ENCODE data around the gene ADCY10. TPM values are rescaled to one million over a fixed set of nuclear protein-coding genes. Genes with fewer than 3 reads are reported as not detected.

ADCY10 gene
- total and polyA plus RNA-seq, 2 donors (not counting 3 experiments of a cell fraction or from before 2014, with no cell fraction given), result not detected

DNA sequence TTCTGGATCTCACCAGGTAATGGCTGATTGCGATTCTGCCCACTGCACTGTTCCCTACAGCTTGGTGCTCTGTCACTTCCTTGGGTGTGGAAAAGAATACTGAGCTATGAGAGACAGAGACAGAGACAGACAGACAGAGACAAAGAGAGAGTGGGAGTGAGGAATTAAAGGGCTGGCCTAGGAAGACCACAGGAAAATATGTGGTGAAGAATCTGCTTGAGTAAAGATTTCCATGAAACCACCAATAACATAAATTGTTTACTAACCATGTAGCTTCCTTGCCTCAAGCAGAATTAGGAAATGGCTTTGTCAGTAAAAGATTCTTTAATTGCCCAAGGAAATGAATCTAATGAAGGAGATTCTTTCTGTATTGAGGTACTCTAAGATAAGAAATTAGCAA lies 137.8 kb downstream of the ADCY10 start:
- no TSS peak for BruUV-seq (replicated peaks)
- CTCF ChIA-PET, result interaction anchor here (1.7 to 3.1 kb wide), 3 partner anchors 10 to 306 kb away, joined by 6 to 10 read pairs (median 8); no protein-coding TSS in a partner anchor
- no peaks in the 10 kb centered on the region for H3K9me1 ChIP-seq (replicated peaks; ENCODE audit: control insufficient read depth, extremely low read depth, insufficient read depth, low read length)
- no peaks in the 10 kb centered on the region for H3K79me2 ChIP-seq (ENCODE audit: control insufficient read depth, insufficient read depth, low read length)
- H3K4me1 ChIP-seq (ENCODE audit: control insufficient read depth, extremely low read depth, insufficient read depth, low read length), result peaks cover 20% of the 10 kb centered on the region
- H4K20me1 ChIP-seq (replicated peaks; ENCODE audit: control insufficient read depth, extremely low read depth, insufficient read depth, low read length), result no peaks in the 10 kb centered on the region
- FAIRE-seq (peak; percentile 84), DNase-seq (ENCODE audit: low read depth, low spot score) (no peak)
- no peak overlapping the region for H3K4me2 ChIP-seq (ENCODE audit: insufficient read depth, low read length)
- no peak overlapping the region for H2AFZ ChIP-seq (ENCODE audit: low read depth, low read length)
- no peak overlapping the region for H3K4me3 ChIP-seq (replicated peaks in 1 of 3; ENCODE audit: insufficient read depth in 1 of 3, low read depth in 1 of 3, low read length in 3 of 3)
- H3K27ac ChIP-seq (ENCODE audit: insufficient read depth, low read depth, low read length), result no peak overlapping the region
- intact Hi-C loops (cut with micrococcal nuclease) (no loop called here), dilution Hi-C loops (cut with MboI; ENCODE audit: extremely low pct_ligation_motif_present, low sequenced_read_pairs) (no loop called here)
- POLR2A ChIA-PET, result interaction anchor here (0.6 kb wide), 1 partner anchor 21 kb away, joined by 6 read pairs; no protein-coding TSS in a partner anchor
- no peak for TF ChIP-seq EZH2 (IDR thresholded peaks at IDR 0.05; ENCODE audit: borderline replicate concordance, low read depth, low read length, severe bottlenecking)
- TF ChIP-seq GATA2 (IDR thresholded peaks at IDR 0.05; ENCODE audit: insufficient read depth, insufficient read length, low read depth, low read length), result no peak
- TF ChIP-seq, protein P1, sequence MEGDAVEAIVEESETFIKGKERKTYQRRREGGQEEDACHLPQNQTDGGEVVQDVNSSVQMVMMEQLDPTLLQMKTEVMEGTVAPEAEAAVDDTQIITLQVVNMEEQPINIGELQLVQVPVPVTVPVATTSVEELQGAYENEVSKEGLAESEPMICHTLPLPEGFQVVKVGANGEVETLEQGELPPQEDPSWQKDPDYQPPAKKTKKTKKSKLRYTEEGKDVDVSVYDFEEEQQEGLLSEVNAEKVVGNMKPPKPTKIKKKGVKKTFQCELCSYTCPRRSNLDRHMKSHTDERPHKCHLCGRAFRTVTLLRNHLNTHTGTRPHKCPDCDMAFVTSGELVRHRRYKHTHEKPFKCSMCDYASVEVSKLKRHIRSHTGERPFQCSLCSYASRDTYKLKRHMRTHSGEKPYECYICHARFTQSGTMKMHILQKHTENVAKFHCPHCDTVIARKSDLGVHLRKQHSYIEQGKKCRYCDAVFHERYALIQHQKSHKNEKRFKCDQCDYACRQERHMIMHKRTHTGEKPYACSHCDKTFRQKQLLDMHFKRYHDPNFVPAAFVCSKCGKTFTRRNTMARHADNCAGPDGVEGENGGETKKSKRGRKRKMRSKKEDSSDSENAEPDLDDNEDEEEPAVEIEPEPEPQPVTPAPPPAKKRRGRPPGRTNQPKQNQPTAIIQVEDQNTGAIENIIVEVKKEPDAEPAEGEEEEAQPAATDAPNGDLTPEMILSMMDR (IDR thresholded peaks at IDR 0.05; ENCODE audit: extremely low read depth in 1 of 2, insufficient read depth in 1 of 2, low read depth in 1 of 2, low read length in 2 of 2), result no peak
- no peak for TF ChIP-seq JUN (IDR thresholded peaks at IDR 0.05; ENCODE audit: borderline replicate concordance, insufficient read depth, insufficient read length, low read depth)
- TF ChIP-seq POLR2AphosphoS5 (IDR thresholded peaks at IDR 0.05; ENCODE audit: insufficient read depth, low read depth, low read length), result no peak
- TF ChIP-seq FOS (IDR thresholded peaks at IDR 0.05; ENCODE audit: borderline replicate concordance, insufficient read depth, low read length), result no peak
- TF ChIP-seq, protein P2, sequence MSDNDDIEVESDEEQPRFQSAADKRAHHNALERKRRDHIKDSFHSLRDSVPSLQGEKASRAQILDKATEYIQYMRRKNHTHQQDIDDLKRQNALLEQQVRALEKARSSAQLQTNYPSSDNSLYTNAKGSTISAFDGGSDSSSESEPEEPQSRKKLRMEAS (IDR thresholded peaks at IDR 0.05; ENCODE audit: insufficient read depth, insufficient read length), result no peak
- no peak for TF ChIP-seq POLR2A (IDR thresholded peaks at IDR 0.05; ENCODE audit: low read depth, low read length)
- TF ChIP-seq MYC (IDR thresholded peaks at IDR 0.05; ENCODE audit: low read depth, low read length), result no peak
- H3K9ac ChIP-seq (replicated peaks; ENCODE audit: extremely low read depth, insufficient read depth, low read length), result no peak overlapping the region
- H3K27me3 ChIP-seq (ENCODE audit: control insufficient read depth in 2 of 2, insufficient read depth in 2 of 2, low read length in 2 of 2), result no peaks in the 10 kb centered on the region
- H3K36me3 ChIP-seq (ENCODE audit: control insufficient read depth in 2 of 2, extremely low read depth in 1 of 2, insufficient read depth in 2 of 2, low read length in 2 of 2), result no peaks in the 10 kb centered on the region
- H3K9me3 ChIP-seq (replicated peaks; ENCODE audit: control insufficient read depth, insufficient read depth, low read length), result no peaks in the 10 kb centered on the region
